ENCODE measurements around the gene RCC2.

The RCC2 gene

GRCh38 chr1:17400725-17401341 lies 38.6 kb downstream of the RCC2 start:
- Mint-ChIP-seq H3K9me3 (no peaks in the 10 kb centered on the region), H3K27me3 (no peaks in the 10 kb centered on the region), H3K27ac (no peak overlapping the region), H3K4me1 (no peaks in the 10 kb centered on the region), H3K4me3 (no peak overlapping the region), H3K36me3 (no peaks in the 10 kb centered on the region)
- DNase-seq (no peak), ATAC-seq (replicated peaks) (no peak)

GRCh38 chr1:17397910-17398695 lies 41.4 kb downstream of the RCC2 start:
- H3K27me3 Mint-ChIP-seq, result no peaks in the 10 kb centered on the region
- no peak overlapping the region for H3K4me3 Mint-ChIP-seq
- no peak for DNase-seq
- peaks cover under 1% of the 10 kb centered on the region in 2 donors for H3K4me1 Mint-ChIP-seq
- no peak for ATAC-seq (replicated peaks)
- H3K36me3 Mint-ChIP-seq, result no peaks in the 10 kb centered on the region
- no peak overlapping the region for H3K27ac Mint-ChIP-seq
- H3K9me3 Mint-ChIP-seq, result no peaks in the 10 kb centered on the region

- Mint-ChIP-seq H3K4me1 (peaks cover 3 to 7% of the 10 kb centered on the region in 2 donors), H3K4me3 (no peak overlapping the region), H3K36me3 (no peaks in the 10 kb centered on the region), H3K27ac (no peak overlapping the region), H3K27me3 (peaks cover 4 to 6% of the 10 kb centered on the region in 2 donors), H3K9me3 (no peaks in the 10 kb centered on the region)
- no peak for DNase-seq
- no peak for ATAC-seq (replicated peaks)
These were observed 46.2 kb downstream of the RCC2 start for GRCh38 chr1:17393230-17393629.

GRCh38 chr1:17392199-17392740 lies 47.2 kb downstream of the RCC2 start:
- DNase-seq (no peak), ATAC-seq (replicated peaks) (no peak)
- peaks cover 4 to 6% of the 10 kb centered on the region in 2 donors for H3K27me3 Mint-ChIP-seq
- H3K9me3 Mint-ChIP-seq, result no peaks in the 10 kb centered on the region
- H3K36me3 Mint-ChIP-seq, result no peaks in the 10 kb centered on the region
- no peak overlapping the region for H3K27ac Mint-ChIP-seq
- no peak overlapping the region for H3K4me3 Mint-ChIP-seq
- H3K4me1 Mint-ChIP-seq, result peaks cover 3 to 7% of the 10 kb centered on the region in 2 donors

- no peak overlapping the region for H3K27ac Mint-ChIP-seq
- H3K4me3 Mint-ChIP-seq, result no peak overlapping the region
- H3K4me1 Mint-ChIP-seq, result no peaks in the 10 kb centered on the region
These were observed 58.3 kb downstream of the RCC2 start for GRCh38 chr1:17381161-17381560.

GRCh38 chr1:17377325-17377953 lies 62.0 kb downstream of the RCC2 start:
- Mint-ChIP-seq H3K27me3 (peaks cover 16 to 19% of the 10 kb centered on the region in 2 donors), H3K27ac (no peak overlapping the region), H3K36me3 (no peaks in the 10 kb centered on the region), H3K4me1 (no peaks in the 10 kb centered on the region), H3K9me3 (no peaks in the 10 kb centered on the region), H3K4me3 (no peak overlapping the region)
- no peak for ATAC-seq (replicated peaks)
- no peak for DNase-seq

More at GRCh38 chr1:17381161-17381560, 58.3 kb downstream of the RCC2 start:
- peaks cover 18 to 31% of the 10 kb centered on the region in 2 donors for H3K27me3 Mint-ChIP-seq
- no peak for ATAC-seq (replicated peaks)
- H3K9me3 Mint-ChIP-seq, result no peaks in the 10 kb centered on the region
- no peak for DNase-seq
- H3K36me3 Mint-ChIP-seq, result no peaks in the 10 kb centered on the region

- no peaks in the 10 kb centered on the region for H3K9me3 Mint-ChIP-seq
- no peak overlapping the region for H3K27ac Mint-ChIP-seq
- DNase-seq (no peak), ATAC-seq (replicated peaks) (no peak)
- peaks cover 13 to 16% of the 10 kb centered on the region in 2 donors for H3K27me3 Mint-ChIP-seq
- no peak overlapping the region for H3K4me3 Mint-ChIP-seq
- H3K36me3 Mint-ChIP-seq, result no peaks in the 10 kb centered on the region
- H3K4me1 Mint-ChIP-seq, result no peaks in the 10 kb centered on the region
These were observed 63.8 kb downstream of the RCC2 start for GRCh38 chr1:17375651-17376050.

GRCh38 chr1:17372955-17373354 lies 66.5 kb downstream of the RCC2 start:
- no peaks in the 10 kb centered on the region for H3K4me1 Mint-ChIP-seq
- ATAC-seq (replicated peaks) (no peak), DNase-seq (no peak)
- H3K27me3 Mint-ChIP-seq, result peaks cover 9 to 13% of the 10 kb centered on the region in 2 donors
- H3K4me3 Mint-ChIP-seq, result no peak overlapping the region
- no peaks in the 10 kb centered on the region for H3K36me3 Mint-ChIP-seq
- no peaks in the 10 kb centered on the region for H3K9me3 Mint-ChIP-seq
- no peak overlapping the region for H3K27ac Mint-ChIP-seq

GRCh38 chr1:17371896-17372295 lies 67.6 kb downstream of the RCC2 start, which contains the start of gene PADI6:
PADI6 (plus strand) TSS chr1:17372196; CDS start chr1:17372246, 50 bp downstream.
- no peak for ATAC-seq (replicated peaks)
- no peaks in the 10 kb centered on the region for H3K4me1 Mint-ChIP-seq
- peaks cover 0 to 6% of the 10 kb centered on the region in 2 donors for H3K27me3 Mint-ChIP-seq
- H3K4me3 Mint-ChIP-seq, result no peak within 1 kb of the TSS
- H3K27ac Mint-ChIP-seq, result no peak within 1 kb of the TSS
- no peaks in the 10 kb centered on the region for H3K36me3 Mint-ChIP-seq
- no peak for DNase-seq
- H3K9me3 Mint-ChIP-seq, result no peaks in the 10 kb centered on the region

- no peak overlapping the region for H3K4me3 Mint-ChIP-seq
- peak in 1 of 2 donors; percentile 53 for ATAC-seq (replicated peaks)
- no peaks in the 10 kb centered on the region for H3K36me3 Mint-ChIP-seq
- H3K27ac Mint-ChIP-seq, result no peak overlapping the region
- peaks cover 2 to 4% of the 10 kb centered on the region in 2 donors for H3K27me3 Mint-ChIP-seq
- peaks cover 0 to under 1% of the 10 kb centered on the region in 2 donors for H3K4me1 Mint-ChIP-seq
- DNase-seq, result no peak
- H3K9me3 Mint-ChIP-seq, result no peaks in the 10 kb centered on the region
These were observed 68.9 kb downstream of the RCC2 start for GRCh38 chr1:17370618-17371017.

- Mint-ChIP-seq H3K36me3 (no peaks in the 10 kb centered on the region), H3K4me1 (peaks cover 0 to 7% of the 10 kb centered on the region in 2 donors), H3K27ac (no peak overlapping the region), H3K27me3 (peaks cover 4 to 5% of the 10 kb centered on the region in 2 donors), H3K4me3 (no peak overlapping the region), H3K9me3 (no peaks in the 10 kb centered on the region)
- ATAC-seq (replicated peaks) (no peak), DNase-seq (no peak)
These were observed 70.0 kb downstream of the RCC2 start for GRCh38 chr1:17369466-17369865.

- no peaks in the 10 kb centered on the region for H3K36me3 Mint-ChIP-seq
- H3K27ac Mint-ChIP-seq, result no peak overlapping the region
- ATAC-seq (replicated peaks) (no peak), DNase-seq (no peak)
- H3K9me3 Mint-ChIP-seq, result no peaks in the 10 kb centered on the region
- H3K27me3 Mint-ChIP-seq, result peaks cover 4 to 5% of the 10 kb centered on the region in 2 donors
- no peak overlapping the region for H3K4me3 Mint-ChIP-seq
- peaks cover 0 to 7% of the 10 kb centered on the region in 2 donors for H3K4me1 Mint-ChIP-seq
These were observed 74.2 kb downstream of the RCC2 start for GRCh38 chr1:17365293-17365692.

- H3K36me3 Mint-ChIP-seq, result no peaks in the 10 kb centered on the region
- no peak for DNase-seq
These were observed 75.7 kb downstream of the RCC2 start for GRCh38 chr1:17363771-17364170.

GRCh38 chr1:17363351-17363750 lies 76.1 kb downstream of the RCC2 start:
- Mint-ChIP-seq H3K4me1 (peaks cover 2 to 7% of the 10 kb centered on the region in 2 donors), H3K4me3 (no peak overlapping the region), H3K27ac (no peak overlapping the region), H3K9me3 (no peaks in the 10 kb centered on the region), H3K27me3 (peaks cover 4 to 5% of the 10 kb centered on the region in 2 donors), H3K36me3 (no peaks in the 10 kb centered on the region)
- ATAC-seq (replicated peaks) (no peak), DNase-seq (no peak)

More at GRCh38 chr1:17363771-17364170, 75.7 kb downstream of the RCC2 start:
- Mint-ChIP-seq H3K4me3 (no peak overlapping the region), H3K9me3 (no peaks in the 10 kb centered on the region), H3K4me1 (peaks cover 2 to 7% of the 10 kb centered on the region in 2 donors), H3K27ac (no peak overlapping the region), H3K27me3 (peaks cover 4 to 5% of the 10 kb centered on the region in 2 donors)
- no peak for ATAC-seq (replicated peaks)
